ENCODE measurements around the gene PHF11. TPM values are rescaled to one million over a fixed set of nuclear protein-coding genes. Genes with fewer than 3 reads are reported as not detected.
"Not testable (repeated sequence)": the region's sequence is repeated elsewhere in the genome, so short reads cannot be mapped to it uniquely, and the experiment has no call there.

PHF11 gene
- total RNA-seq, 1 donor from 2014 or later: 148 TPM

DNA sequence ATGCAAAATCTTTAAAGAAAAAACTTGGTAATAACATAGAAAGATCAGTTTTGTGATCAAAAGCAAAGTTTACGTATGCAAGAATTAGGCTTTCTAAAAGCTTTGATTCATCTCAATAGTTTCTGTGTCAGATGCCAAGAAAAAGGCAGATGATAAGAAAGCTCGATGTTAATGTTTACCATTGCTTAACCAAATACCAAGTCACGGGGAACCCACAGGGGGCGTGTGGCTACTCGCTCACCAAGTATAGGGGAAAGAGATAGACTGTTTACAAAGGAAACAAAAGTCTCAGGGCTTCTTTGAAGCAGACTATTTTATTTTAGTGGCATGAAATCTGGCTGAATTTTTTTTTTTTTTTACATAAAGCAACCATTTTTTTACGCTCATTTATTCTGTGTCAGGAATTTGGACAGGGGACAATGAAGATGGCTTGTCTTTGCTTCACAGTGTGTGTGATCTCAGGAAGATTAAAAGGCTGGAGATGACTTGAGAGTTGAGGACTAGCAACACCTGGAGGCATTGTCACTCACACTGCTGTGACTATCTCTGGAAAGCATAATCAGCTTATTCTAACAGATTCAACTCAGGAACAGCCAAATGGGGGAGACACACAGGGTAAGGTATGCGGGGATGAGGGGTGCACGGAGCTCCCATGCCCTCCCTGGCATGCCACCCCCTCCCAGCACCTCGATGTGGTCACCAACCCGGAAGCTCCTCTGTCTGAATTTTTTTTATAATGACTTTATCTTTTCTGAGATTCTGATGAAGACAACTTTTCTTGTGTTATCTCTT, 64.7 kb downstream of the PHF11 start:
- ChIA-PET POLR2A (interaction anchor here (0.7 to 1.2 kb wide), 2 partner anchors 64 to 832 kb away, joined by 3 read pairs; partner anchors contain the start of gene PHF11), CTCF (interaction anchor here (0.9 kb wide), 1 partner anchor 46 kb away, joined by 3 read pairs; no protein-coding TSS in a partner anchor)
- no peaks in the 10 kb centered on the region for H3K27me3 Mint-ChIP-seq
- no peaks in the 10 kb centered on the region for H3K9me3 Mint-ChIP-seq
- no peaks in the 10 kb centered on the region for H3K4me1 Mint-ChIP-seq
- TF ChIP-seq, protein P1, sequence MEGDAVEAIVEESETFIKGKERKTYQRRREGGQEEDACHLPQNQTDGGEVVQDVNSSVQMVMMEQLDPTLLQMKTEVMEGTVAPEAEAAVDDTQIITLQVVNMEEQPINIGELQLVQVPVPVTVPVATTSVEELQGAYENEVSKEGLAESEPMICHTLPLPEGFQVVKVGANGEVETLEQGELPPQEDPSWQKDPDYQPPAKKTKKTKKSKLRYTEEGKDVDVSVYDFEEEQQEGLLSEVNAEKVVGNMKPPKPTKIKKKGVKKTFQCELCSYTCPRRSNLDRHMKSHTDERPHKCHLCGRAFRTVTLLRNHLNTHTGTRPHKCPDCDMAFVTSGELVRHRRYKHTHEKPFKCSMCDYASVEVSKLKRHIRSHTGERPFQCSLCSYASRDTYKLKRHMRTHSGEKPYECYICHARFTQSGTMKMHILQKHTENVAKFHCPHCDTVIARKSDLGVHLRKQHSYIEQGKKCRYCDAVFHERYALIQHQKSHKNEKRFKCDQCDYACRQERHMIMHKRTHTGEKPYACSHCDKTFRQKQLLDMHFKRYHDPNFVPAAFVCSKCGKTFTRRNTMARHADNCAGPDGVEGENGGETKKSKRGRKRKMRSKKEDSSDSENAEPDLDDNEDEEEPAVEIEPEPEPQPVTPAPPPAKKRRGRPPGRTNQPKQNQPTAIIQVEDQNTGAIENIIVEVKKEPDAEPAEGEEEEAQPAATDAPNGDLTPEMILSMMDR (IDR thresholded peaks at IDR 0.05): no peak
- DNase-seq (no peak), ATAC-seq (ENCODE audit: low read depth) (no peak)
- H3K27ac Mint-ChIP-seq: no peak overlapping the region
- intact Hi-C loops (cut with micrococcal nuclease): loop anchor here (5.0 kb wide), 1 partner anchor 33 kb away; no protein-coding TSS in a partner anchor
- H3K36me3 Mint-ChIP-seq (ENCODE audit: low read depth): peaks cover 61% of the 10 kb centered on the region
- no peak overlapping the region for H3K4me3 Mint-ChIP-seq

DNA sequence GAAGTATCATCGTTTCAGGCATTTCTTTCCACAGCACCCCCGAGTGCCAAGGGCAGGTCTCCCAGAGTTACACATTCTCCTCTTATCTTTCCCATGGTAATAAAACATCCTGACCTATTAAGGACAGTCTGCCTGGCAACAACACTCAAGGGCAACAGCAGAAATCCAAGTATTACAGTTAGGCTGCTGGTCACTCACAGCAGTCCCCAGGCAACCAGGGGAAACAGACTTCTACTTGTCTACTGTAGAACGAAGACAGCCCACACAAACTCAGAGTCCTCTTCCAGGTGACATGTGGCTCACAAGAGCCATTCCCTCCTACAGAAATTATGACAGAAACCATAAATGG, 65.3 kb downstream of the PHF11 start:
- no peak overlapping the region for H3K4me3 Mint-ChIP-seq
- DNase-seq (no peak), ATAC-seq (ENCODE audit: low read depth) (no peak)
- H3K36me3 Mint-ChIP-seq (ENCODE audit: low read depth): peaks cover 63% of the 10 kb centered on the region
- H3K9me3 Mint-ChIP-seq: no peaks in the 10 kb centered on the region
- no peaks in the 10 kb centered on the region for H3K27me3 Mint-ChIP-seq
- intact Hi-C loops (cut with micrococcal nuclease): loop anchor here (5.0 kb wide), 1 partner anchor 34 kb away; no protein-coding TSS in a partner anchor
- CTCF ChIA-PET: no interaction called here
- POLR2A ChIA-PET: interaction anchor here (0.7 kb wide), 2 partner anchors 831 to 1487 kb away, joined by 3 read pairs; no protein-coding TSS in a partner anchor
- TF ChIP-seq, protein P1 (IDR thresholded peaks at IDR 0.05): no peak
- H3K27ac Mint-ChIP-seq: no peak overlapping the region
- no peaks in the 10 kb centered on the region for H3K4me1 Mint-ChIP-seq

DNA sequence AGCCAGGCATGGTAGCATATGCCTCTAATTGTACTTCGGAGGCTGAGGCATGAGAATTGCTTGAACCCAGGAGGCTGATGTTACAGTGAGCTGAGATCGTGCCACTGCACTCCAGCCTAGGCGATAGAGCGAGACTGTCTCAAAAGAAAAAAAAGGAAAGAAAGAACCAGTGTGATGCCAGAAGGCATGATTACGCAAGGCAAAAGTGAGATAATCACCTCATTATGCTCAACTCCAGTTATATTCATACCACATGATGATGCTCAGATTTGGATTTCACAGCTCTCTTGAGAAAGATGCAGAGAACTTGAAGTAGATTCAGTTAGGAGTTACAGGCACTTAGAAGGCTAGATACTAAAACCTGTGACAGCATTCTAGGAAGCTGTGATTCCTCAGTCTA, 67.8 kb downstream of the PHF11 start:
- H3K4me3 Mint-ChIP-seq: no peak overlapping the region
- ATAC-seq (ENCODE audit: low read depth): no peak
- POLR2A ChIA-PET: no interaction called here
- CTCF ChIA-PET: no interaction called here
- no peaks in the 10 kb centered on the region for H3K27me3 Mint-ChIP-seq
- intact Hi-C loops (cut with micrococcal nuclease): loop anchor here (5.0 kb wide), 1 partner anchor 36 kb away; no protein-coding TSS in a partner anchor
- H3K27ac Mint-ChIP-seq: no peak overlapping the region
- H3K4me1 Mint-ChIP-seq: no peaks in the 10 kb centered on the region
- DNase-seq: no peak
- peaks cover 68% of the 10 kb centered on the region for H3K36me3 Mint-ChIP-seq (ENCODE audit: low read depth)
- no peaks in the 10 kb centered on the region for H3K9me3 Mint-ChIP-seq
- TF ChIP-seq, protein P1 (IDR thresholded peaks at IDR 0.05): no peak

DNA sequence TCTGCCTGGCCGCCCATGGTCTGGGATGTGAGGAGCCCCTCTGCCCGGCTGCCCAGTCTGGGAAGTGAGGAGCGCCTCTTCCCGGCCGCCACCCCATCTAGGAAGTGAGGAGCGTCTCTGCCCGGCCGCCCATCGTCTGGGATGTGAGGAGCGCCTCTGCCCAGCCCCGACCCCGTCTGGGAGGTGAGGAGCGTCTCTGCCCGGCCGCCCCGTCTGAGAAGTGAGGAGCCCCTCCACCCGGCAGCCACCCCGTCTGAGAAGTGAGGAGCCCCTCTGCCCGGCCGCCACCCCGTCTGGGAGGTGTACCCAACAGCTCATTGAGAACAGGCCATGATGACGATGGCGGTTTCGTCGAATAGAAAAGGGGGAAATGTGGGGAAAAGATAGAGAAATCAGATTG, 69.7 kb downstream of the PHF11 start:
- POLR2A ChIA-PET: interaction anchor here (0.7 kb wide), 1 partner anchor 228 kb away, joined by 4 read pairs; no protein-coding TSS in a partner anchor
- H3K4me3 Mint-ChIP-seq; CTCF ChIA-PET; intact Hi-C loops (cut with micrococcal nuclease); DNase-seq; H3K9me3 Mint-ChIP-seq; H3K4me1 Mint-ChIP-seq; H3K27ac Mint-ChIP-seq; ATAC-seq (ENCODE audit: low read depth); H3K27me3 Mint-ChIP-seq: not testable (repeated sequence)
- peaks cover 52% of the 10 kb centered on the region for H3K36me3 Mint-ChIP-seq (ENCODE audit: low read depth)

DNA sequence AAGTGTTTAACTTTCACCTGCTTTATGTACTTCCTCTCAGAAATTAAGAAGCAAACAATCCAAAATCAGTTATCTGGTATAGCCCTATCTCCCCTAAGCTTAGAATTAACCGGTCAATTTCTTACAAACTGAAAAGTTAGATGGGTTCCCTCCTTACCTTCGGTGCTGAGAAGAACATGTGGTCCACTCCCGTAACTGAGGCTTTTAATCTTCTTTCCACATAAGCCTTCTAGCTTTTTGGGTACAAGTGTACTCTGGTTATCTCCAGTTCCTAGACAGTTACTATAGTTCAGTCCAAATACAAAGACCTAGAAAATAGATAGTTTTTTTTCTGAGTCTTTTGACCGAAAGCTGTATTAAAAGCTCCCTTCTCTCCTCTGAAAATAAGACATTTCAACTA, 70.7 kb downstream of the PHF11 start:
- peaks cover 16% of the 10 kb centered on the region for H3K4me1 Mint-ChIP-seq

More for the DNA sequence above, 70.7 kb downstream of the PHF11 start:
- TF ChIP-seq, protein P1 (IDR thresholded peaks at IDR 0.05): no peak
- ChIA-PET POLR2A (no interaction called here), CTCF (no interaction called here)
- H3K4me3 Mint-ChIP-seq: no peak overlapping the region
- ATAC-seq (ENCODE audit: low read depth): no peak
- H3K27ac Mint-ChIP-seq: no peak overlapping the region
- H3K9me3 Mint-ChIP-seq: no peaks in the 10 kb centered on the region
- peaks cover 44% of the 10 kb centered on the region for H3K36me3 Mint-ChIP-seq (ENCODE audit: low read depth)
- no peaks in the 10 kb centered on the region for H3K27me3 Mint-ChIP-seq
- DNase-seq: no peak
- intact Hi-C loops (cut with micrococcal nuclease): no loop called here
